Endodermal cell (in vitro differentiated cells): Measurements from ENCODE around the gene SLC22A1. TPM values are rescaled to one million over a fixed set of nuclear protein-coding genes. Genes with fewer than 3 reads are reported as not detected.

ENCODE experiments used
- DNase-seq: peaks from one replicate; pipeline ENCODE4 v3.0.0-alpha.2; 2017
- H3K27ac ChIP-seq: 2 replicates; pipeline ENCODE4 v1.5.1; 2013; ENCODE audit warnings: mild to moderate bottlenecking, low read depth, low read length, moderate library complexity
- H3K27me3 ChIP-seq: 2 replicates; pipeline ENCODE4 v1.6.1; 2013; ENCODE audit warnings: mild to moderate bottlenecking, low read length, moderate library complexity; ENCODE audit not compliant: insufficient read depth, control insufficient read depth, poor library complexity, severe bottlenecking
- H3K36me3 ChIP-seq: 2 replicates; pipeline ENCODE4 v1.7.0; 2013; ENCODE audit warnings: mild to moderate bottlenecking, low read length, moderate library complexity; ENCODE audit not compliant: control insufficient read depth, insufficient read depth
- H3K4me1 ChIP-seq: one replicate; pipeline ENCODE4 v1.7.0; 2013; ENCODE audit warnings: low read length; ENCODE audit not compliant: control insufficient read depth, insufficient read depth
- H3K4me3 ChIP-seq: 2 replicates; pipeline ENCODE4 v1.5.1; 2013; ENCODE audit warnings: mild to moderate bottlenecking, low read length, moderate library complexity
- H3K9ac ChIP-seq: 2 replicates; pipeline ENCODE4 v1.6.1; 2013; ENCODE audit warnings: mild to moderate bottlenecking, low read length, moderate library complexity; ENCODE audit not compliant: poor library complexity, severe bottlenecking; ENCODE audit errors: extremely low read depth
- H3K9me3 ChIP-seq: 2 replicates; pipeline ENCODE4 v1.6.1; 2013; ENCODE audit warnings: mild to moderate bottlenecking, low read length, moderate library complexity; ENCODE audit not compliant: control insufficient read depth
- H3K27ac Mint-ChIP-seq: 2 replicates; pipeline ENCODE4 v1.8.0; 2020; ENCODE audit warnings: mixed read lengths
- H3K27me3 Mint-ChIP-seq: 2 replicates; pipeline ENCODE4 v1.8.0; 2021; ENCODE audit warnings: mild to moderate bottlenecking, mixed read lengths; ENCODE audit not compliant: insufficient read depth
- H3K36me3 Mint-ChIP-seq: 2 replicates; pipeline ENCODE4 v1.8.0; 2020; ENCODE audit warnings: low read depth, mixed read lengths
- H3K4me1 Mint-ChIP-seq: 2 replicates; pipeline ENCODE4 v1.8.0; 2020; ENCODE audit warnings: mixed read lengths
- H3K4me3 Mint-ChIP-seq: 2 replicates; pipeline ENCODE4 v1.8.0; 2020; ENCODE audit warnings: mild to moderate bottlenecking, moderate library complexity, mixed read lengths
- H3K9me3 Mint-ChIP-seq: 2 replicates; pipeline ENCODE4 v1.8.0; 2020; ENCODE audit warnings: mild to moderate bottlenecking, mixed read lengths
- WGBS, 2 experiments: methylation state at CpG; one replicate each; pipeline versions ENCODE4 v1.1.5 to v1.1.7; 2013; ENCODE audit warnings: missing lambda C conversion rate in 2 of 2, mixed read lengths in 1 of 2; ENCODE audit not compliant: insufficient coverage in 1 of 2, insufficient read length in 1 of 2; 5-methylcytosine and 5-hydroxymethylcytosine counted together
- total RNA-seq, 2 donors: library from RNA; stranded (reverse); fragmentation: NEBNext Ultra II Directional in 1 of 2; extraction: Animal tissue kit (Norgen Biotek cat#: 25700) in 1 of 2; gene quantifications; 2 replicates in 1 of 2; 3 replicates in 1 of 2; pipeline ENCODE4 v1.2.1, GENCODE V29; 2021
- TF ChIP-seq, protein P1 (sequence below): fragments of 200-600 bp; sonication (generic); conservative IDR thresholded peaks from 2 replicates; pipeline ENCODE4 v1.5.0; 2021; ENCODE audit warnings: antibody characterized with exemption, mild to moderate bottlenecking

SLC22A1 gene
- total RNA-seq, 2 donors from 2014 or later: 1.0 TPM; not detected in 1

DNA sequence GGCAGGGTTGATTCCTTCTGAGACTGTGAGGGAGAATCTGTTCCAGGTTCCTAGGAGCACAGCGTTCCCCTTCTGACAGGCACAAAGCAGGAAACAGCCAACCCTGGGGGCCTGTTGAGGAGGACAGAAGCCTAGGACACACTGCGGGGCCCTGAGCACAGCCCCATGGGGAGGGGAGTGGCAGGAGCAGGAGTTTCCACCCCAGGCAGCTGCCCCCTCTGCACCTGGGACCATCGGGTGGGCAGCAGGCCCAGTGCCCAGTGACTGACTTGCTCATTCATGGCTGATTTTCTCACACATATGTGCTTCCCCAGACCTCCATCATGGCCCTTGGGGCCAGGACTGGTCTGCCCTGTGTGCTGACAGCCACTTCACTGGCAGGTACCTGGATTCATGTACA is 6.2 kb upstream of the SLC22A1 start:
- H3K27ac ChIP-seq: no peak overlapping the region
- no peak for DNase-seq
- peaks cover 14% of the 10 kb centered on the region for H3K9me3 Mint-ChIP-seq
- peaks cover 4% of the 10 kb centered on the region for H3K4me1 Mint-ChIP-seq
- peaks cover 41% of the 10 kb centered on the region for H3K36me3 Mint-ChIP-seq
- 88 to 90% methylated on average over 3 of the region's 3 CpGs for WGBS, 2 experiments
- H3K27ac Mint-ChIP-seq: no peak overlapping the region
- no peak overlapping the region for H3K4me3 Mint-ChIP-seq
- TF ChIP-seq, protein P1, sequence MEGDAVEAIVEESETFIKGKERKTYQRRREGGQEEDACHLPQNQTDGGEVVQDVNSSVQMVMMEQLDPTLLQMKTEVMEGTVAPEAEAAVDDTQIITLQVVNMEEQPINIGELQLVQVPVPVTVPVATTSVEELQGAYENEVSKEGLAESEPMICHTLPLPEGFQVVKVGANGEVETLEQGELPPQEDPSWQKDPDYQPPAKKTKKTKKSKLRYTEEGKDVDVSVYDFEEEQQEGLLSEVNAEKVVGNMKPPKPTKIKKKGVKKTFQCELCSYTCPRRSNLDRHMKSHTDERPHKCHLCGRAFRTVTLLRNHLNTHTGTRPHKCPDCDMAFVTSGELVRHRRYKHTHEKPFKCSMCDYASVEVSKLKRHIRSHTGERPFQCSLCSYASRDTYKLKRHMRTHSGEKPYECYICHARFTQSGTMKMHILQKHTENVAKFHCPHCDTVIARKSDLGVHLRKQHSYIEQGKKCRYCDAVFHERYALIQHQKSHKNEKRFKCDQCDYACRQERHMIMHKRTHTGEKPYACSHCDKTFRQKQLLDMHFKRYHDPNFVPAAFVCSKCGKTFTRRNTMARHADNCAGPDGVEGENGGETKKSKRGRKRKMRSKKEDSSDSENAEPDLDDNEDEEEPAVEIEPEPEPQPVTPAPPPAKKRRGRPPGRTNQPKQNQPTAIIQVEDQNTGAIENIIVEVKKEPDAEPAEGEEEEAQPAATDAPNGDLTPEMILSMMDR: no peak
- H3K9me3 ChIP-seq: peaks cover 11% of the 10 kb centered on the region
- H3K4me3 ChIP-seq: no peak overlapping the region
- H3K36me3 ChIP-seq: peaks cover 5% of the 10 kb centered on the region
- H3K27me3 Mint-ChIP-seq: no peaks in the 10 kb centered on the region
- no peak overlapping the region for H3K9ac ChIP-seq
- no peaks in the 10 kb centered on the region for H3K27me3 ChIP-seq
- no peaks in the 10 kb centered on the region for H3K4me1 ChIP-seq

DNA sequence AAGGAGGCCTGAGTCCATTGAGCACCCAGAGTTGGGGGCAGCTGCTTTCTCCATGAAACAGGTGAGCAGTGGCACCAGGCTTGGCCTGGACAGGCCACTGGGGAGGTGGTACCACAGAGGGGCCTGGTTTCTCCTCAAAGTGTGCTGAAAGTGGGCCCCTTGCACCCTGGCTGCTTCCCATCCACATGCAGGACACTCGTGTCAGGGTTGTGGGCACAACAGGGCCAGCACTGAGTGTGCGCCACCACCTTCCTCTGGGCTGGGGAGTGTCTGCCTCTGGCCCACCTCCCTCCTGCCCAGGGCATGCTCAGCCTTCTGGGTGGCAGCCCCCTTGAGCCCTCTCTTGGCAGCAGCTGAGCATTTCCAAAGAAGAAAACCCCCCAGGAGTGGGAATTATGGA is 5.2 kb upstream of the SLC22A1 start:
- Histone ChIP-seq H3K27ac (no peak overlapping the region), H3K27me3 (no peaks in the 10 kb centered on the region), H3K9me3 (peaks cover 11% of the 10 kb centered on the region), H3K9ac (no peak overlapping the region), H3K4me1 (no peaks in the 10 kb centered on the region), H3K36me3 (peaks cover 5% of the 10 kb centered on the region), H3K4me3 (no peak overlapping the region)
- Mint-ChIP-seq H3K4me1 (peaks cover 4% of the 10 kb centered on the region), H3K4me3 (no peak overlapping the region), H3K36me3 (peaks cover 42% of the 10 kb centered on the region), H3K27ac (no peak overlapping the region), H3K27me3 (no peaks in the 10 kb centered on the region), H3K9me3 (peaks cover 14% of the 10 kb centered on the region)
- TF ChIP-seq, protein P1: no peak
- 94 to 100% methylated on average over 1 to 2 of the region's 2 CpGs for WGBS, 2 experiments
- DNase-seq: no peak

DNA sequence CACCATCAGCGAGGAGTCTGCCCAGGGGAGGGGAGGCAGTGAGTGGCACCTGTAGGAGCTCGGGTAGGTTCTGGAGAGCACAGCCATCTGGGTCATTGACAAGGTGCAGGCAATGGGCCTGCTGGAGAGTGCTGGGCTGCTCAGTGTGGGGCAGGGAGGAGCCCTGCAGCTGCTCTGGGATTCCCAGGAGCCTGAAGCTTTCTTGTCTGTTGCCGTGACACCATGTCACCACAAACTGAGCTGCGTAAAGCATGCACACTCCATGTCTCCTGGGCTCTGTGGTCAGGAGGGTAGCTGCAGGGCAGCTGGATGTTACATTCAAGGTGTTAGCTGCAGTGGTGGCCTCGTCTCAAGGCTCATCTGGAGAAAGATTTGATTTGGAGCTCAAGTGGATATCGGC is 4.5 kb upstream of the SLC22A1 start:
- no peak overlapping the region for H3K4me3 ChIP-seq
- Mint-ChIP-seq H3K9me3 (peaks cover 14% of the 10 kb centered on the region), H3K27ac (no peak overlapping the region), H3K4me3 (no peak overlapping the region), H3K4me1 (no peaks in the 10 kb centered on the region), H3K27me3 (no peaks in the 10 kb centered on the region), H3K36me3 (peaks cover 44% of the 10 kb centered on the region)
- H3K27ac ChIP-seq: no peak overlapping the region
- peaks cover 11% of the 10 kb centered on the region for H3K9me3 ChIP-seq
- TF ChIP-seq, protein P1: no peak
- 83 to 92% methylated on average over 4 to 6 of the region's 6 CpGs for WGBS, 2 experiments
- DNase-seq: no peak
- H3K36me3 ChIP-seq: peaks cover 5% of the 10 kb centered on the region
- H3K4me1 ChIP-seq: no peaks in the 10 kb centered on the region
- H3K27me3 ChIP-seq: no peaks in the 10 kb centered on the region
- H3K9ac ChIP-seq: no peak overlapping the region
